Tibial nerve (tissue), 4 donors: ENCODE measurements around the gene HRK.

Source experiments
- CTCF ChIP-seq, 5 experiments: fragments of 200-600 bp in 3 of 5; fragments of 450-650 bp in 2 of 5; sonication (generic) in 3 of 5; IDR thresholded peaks; one replicate each; pipeline ENCODE4 v1.5.1; 2016 to 2019; ENCODE audit warnings: antibody characterized with exemption in 5 of 5, mild to moderate bottlenecking in 3 of 5, moderate library complexity in 2 of 5
- EP300 ChIP-seq, 2 donors: sonication (generic); formaldehyde crosslinking; IDR thresholded peaks; one replicate each; pipeline ENCODE4 v1.6.1; 2017; ENCODE audit warnings: antibody characterized with exemption in 2 of 2, mild to moderate bottlenecking in 1 of 2
- POLR2A ChIP-seq, 2 donors: fragments of 450-650 bp; IDR thresholded peaks; one replicate each; pipeline ENCODE4 v1.6.1; 2017; ENCODE audit warnings: antibody characterized with exemption in 2 of 2, mild to moderate bottlenecking in 2 of 2, moderate library complexity in 2 of 2

- TF ChIP-seq CTCF (IDR thresholded peaks at IDR 0.05): no peak
- TF ChIP-seq POLR2A (IDR thresholded peaks at IDR 0.05): no peak
- no peak for TF ChIP-seq EP300 (IDR thresholded peaks at IDR 0.05)
Observed at GRCh38 chr12:116922194-116922897, 41.1 kb upstream of the HRK start.
